Lung (tissue), 16 donors: ENCODE measurements around the gene ATXN7L2. TPM values are rescaled to one million over a fixed set of nuclear protein-coding genes. Genes with fewer than 3 reads are reported as not detected.

ENCODE experiments used
- ATAC-seq: fragments of 200-7000 bp; cut with Tn5 transposase; one replicate; pipeline ENCODE4 v1.9.1; 2020; ENCODE audit warnings: moderate number of reproducible peaks; ENCODE audit not compliant: insufficient read depth, low FRiP score
- DNase-seq, 3 donors: peaks; one replicate each; pipeline ENCODE4 v3.0.0-alpha.2; 2013 to 2017
- H3K27ac ChIP-seq, 2 donors: one replicate each; pipeline ENCODE4 v1.5.1; 2013; ENCODE audit warnings: mild to moderate bottlenecking in 2 of 2, moderate library complexity in 2 of 2, control low read depth in 1 of 2, inconsistent platforms in 1 of 2, low read depth in 1 of 2, low read length in 1 of 2
- H3K27me3 ChIP-seq, 3 donors: one replicate each; pipeline ENCODE4 v1.5.1; 2013; ENCODE audit warnings: low read length in 2 of 3; ENCODE audit not compliant: control insufficient read depth in 3 of 3, insufficient read depth in 3 of 3
- H3K36me3 ChIP-seq, 4 donors: one replicate each; pipeline ENCODE4 v1.5.1; 2013; ENCODE audit warnings: low read length in 4 of 4, mild to moderate bottlenecking in 1 of 4, moderate library complexity in 1 of 4; ENCODE audit not compliant: control insufficient read depth in 4 of 4, insufficient read depth in 4 of 4
- H3K4me1 ChIP-seq, 5 donors: one replicate each; pipeline ENCODE4 v1.5.1; 2013; ENCODE audit warnings: low read length in 5 of 5, mild to moderate bottlenecking in 2 of 5, moderate library complexity in 1 of 5; ENCODE audit not compliant: control insufficient read depth in 5 of 5, insufficient read depth in 5 of 5
- H3K4me3 ChIP-seq: one replicate; pipeline ENCODE4 v1.5.1; 2013; ENCODE audit warnings: mild to moderate bottlenecking, control low read depth, moderate library complexity
- H3K9ac ChIP-seq, 2 donors: one replicate each; pipeline ENCODE4 v1.5.1; 2013; ENCODE audit warnings: low read length in 2 of 2, control low read depth in 1 of 2; ENCODE audit not compliant: insufficient read depth in 1 of 2
- H3K9me3 ChIP-seq, 4 donors: one replicate each; pipeline ENCODE4 v1.5.1; 2013; ENCODE audit warnings: low read length in 3 of 4, mild to moderate bottlenecking in 1 of 4, moderate library complexity in 1 of 4; ENCODE audit not compliant: control insufficient read depth in 4 of 4, insufficient read depth in 3 of 4
- CTCF ChIP-seq: IDR thresholded peaks from 2 replicates; pipeline ENCODE4 v1.5.1; 2012; ENCODE audit warnings: mild to moderate bottlenecking; ENCODE audit errors: control extremely low read depth, extremely low read depth
- WGBS, 2 donors: extraction: QIAGEN DNeasy Blood & Tissue Kit; methylation state at CpG; one replicate each; pipeline ENCODE4 v1.1.7; 2013; 5-methylcytosine and 5-hydroxymethylcytosine counted together
- long read RNA-seq, 5 donors: transcript quantifications; one replicate each; lab custom pipeline, GENCODE V29; 2026
- polyA plus RNA-seq, 2 donors: library from polyadenylated mRNA; stranded (reverse); fragments of 200-250 nt; gene quantifications; one replicate each; pipeline ENCODE4 v1.2.1, GENCODE V29; 2013
- total RNA-seq, 2 donors: library from RNA; depleted of rRNA in 1 of 2; stranded (reverse); fragments of >200 nt in 1 of 2; gene quantifications; one replicate each; pipeline ENCODE4 v1.2.1, GENCODE V29; 2014 to 2021
- donor health status: control.
- donor health status: control.
- donor health status: Bipolar disorder and iron deficiency.
- donor health status: healthy.
- donor health status: DM: yes; HTN: yes; CAD: no.

Gene ATXN7L2
- total RNA-seq (1 to 10 TPM; 2.6 to 4.5 TPM), polyA plus RNA-seq (1 to 10 TPM; 4.2 to 6.0 TPM)
- long read RNA-seq, donor 1, transcript ATXN7L2-201 (4 exons, 1,715 nt) = major isoform, 5 of 5 reads
- long read RNA-seq, donor 1, partial matches to known transcripts = 0 of 5 reads
- long read RNA-seq, donor 1, other reads (novel, unspliced or antisense) = 0 of 5 reads
- long read RNA-seq, donor 2, partial matches to known transcripts = 0 of 2 reads
- long read RNA-seq, donor 2, other reads (novel, unspliced or antisense) = 0 of 2 reads
- long read RNA-seq, donor 3, partial matches to known transcripts = 0 of 1 reads
- long read RNA-seq, donor 3, other reads (novel, unspliced or antisense) = 0 of 1 reads
- long read RNA-seq, donor 4 = 0 reads
- long read RNA-seq, donor 5, partial matches to known transcripts = 0 of 2 reads
- long read RNA-seq, donor 5, other reads (novel, unspliced or antisense) = 0 of 2 reads

DNA sequence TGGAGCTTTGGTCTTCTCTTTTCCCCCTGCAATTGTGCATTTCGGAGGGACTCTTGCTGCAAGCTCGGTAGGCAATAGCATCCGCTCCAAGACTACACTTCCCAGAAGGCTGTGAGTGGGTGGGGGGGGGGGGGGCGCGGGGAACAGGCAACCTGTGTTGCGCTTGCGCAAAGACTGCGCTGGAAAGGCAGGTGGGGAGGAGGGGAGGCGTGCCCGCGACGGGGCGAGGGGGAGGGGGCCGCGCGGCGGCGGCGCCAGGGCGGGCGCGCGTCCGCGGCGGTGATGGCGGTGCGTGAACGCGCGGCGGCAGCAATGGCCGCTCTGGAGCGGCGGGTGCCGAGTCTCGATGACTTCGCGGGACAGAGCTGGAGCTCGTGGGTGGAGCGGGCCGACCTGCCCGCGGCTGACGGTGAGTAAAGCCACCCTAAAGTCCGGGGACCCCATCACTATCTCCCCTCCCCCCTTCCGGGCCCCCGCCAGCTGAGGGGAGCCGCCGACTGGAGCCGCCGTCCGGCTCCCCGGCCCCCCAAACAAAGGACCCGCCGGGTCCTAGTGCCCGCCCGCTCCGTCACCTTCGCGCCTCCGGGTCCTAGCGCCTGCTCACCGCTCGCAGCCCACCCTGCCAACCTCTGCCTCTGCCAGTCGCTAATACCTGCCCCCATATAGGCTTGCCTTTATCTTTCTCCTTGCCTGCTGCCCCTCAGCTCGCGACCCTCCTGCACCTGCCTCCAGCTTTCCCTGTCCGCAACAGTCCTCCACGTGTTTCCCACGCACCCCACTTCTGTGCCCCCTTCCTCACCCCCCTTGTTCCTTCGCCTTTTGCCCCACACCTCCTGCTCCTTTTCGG lies at the start of gene ATXN7L2:
ATXN7L2 (plus strand) TSS at position 234 of the 847 bp plus-strand sequence; CDS start at position 283, 49 bp downstream.
- Histone ChIP-seq H3K4me1 (peaks cover 0 to 23% (median 6%) of the 10 kb centered on the region in 5 donors), H3K4me3 (peak within 1 kb of the TSS; percentile 73), H3K9ac (peak within 1 kb of the TSS; percentile 46 to 78), H3K36me3 (peaks cover 0 to 10% (median 5%) of the 10 kb centered on the region in 4 donors), H3K9me3 (no peaks in the 10 kb centered on the region), H3K27me3 (peaks cover 0 to 12% (median 2%) of the 10 kb centered on the region in 3 donors), H3K27ac (peak within 1 kb of the TSS; percentile 91 to 94)
- TF ChIP-seq CTCF = no peak
- WGBS, 2 donors = 0 to 1% methylated on average over 58 to 73 of the region's 73 CpGs
- DNase-seq (peak; percentile 94 to 98 (median 97)), ATAC-seq (peak; percentile 97)

DNA sequence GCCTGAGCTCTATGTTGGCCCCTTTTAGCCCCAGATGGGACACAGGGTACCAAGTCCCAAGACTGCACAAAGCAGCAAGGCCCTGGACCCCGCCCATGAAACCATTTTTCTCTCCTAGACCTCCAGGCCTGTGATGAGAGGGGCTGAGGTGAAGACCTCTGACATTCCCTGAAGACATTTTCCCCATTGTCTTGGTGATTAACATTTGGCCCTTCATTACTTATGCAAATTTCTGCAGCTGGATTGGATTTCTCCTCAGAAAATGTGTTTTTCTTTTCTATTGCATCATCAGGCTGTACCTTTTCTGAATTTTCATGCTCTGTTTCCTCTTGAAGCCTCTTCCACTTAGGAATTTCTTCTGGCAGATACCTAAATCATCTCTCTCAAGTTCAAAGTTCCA lies 49.2 kb upstream of the ATXN7L2 start:
- no peaks in the 10 kb centered on the region for H3K36me3 ChIP-seq
- WGBS, 2 donors = 79 to 96% methylated on average over 1 of the region's 1 CpG
- ATAC-seq (no peak), DNase-seq (no peak)
- H3K27ac ChIP-seq = no peak overlapping the region
- H3K27me3 ChIP-seq = no peaks in the 10 kb centered on the region
- no peaks in the 10 kb centered on the region for H3K9me3 ChIP-seq
- H3K4me1 ChIP-seq = no peaks in the 10 kb centered on the region
- H3K9ac ChIP-seq = no peak overlapping the region
- TF ChIP-seq CTCF = no peak
- no peak overlapping the region for H3K4me3 ChIP-seq

- peak; percentile 47 for ATAC-seq
- H3K27ac ChIP-seq = no peak overlapping the region
- H3K36me3 ChIP-seq = no peaks in the 10 kb centered on the region
- WGBS, 2 donors = 70 to 86% methylated on average over 3 of the region's 3 CpGs
- H3K4me3 ChIP-seq = no peak overlapping the region
- H3K9me3 ChIP-seq = no peaks in the 10 kb centered on the region
- no peaks in the 10 kb centered on the region for H3K4me1 ChIP-seq
- TF ChIP-seq CTCF = no peak
- no peak for DNase-seq
- H3K9ac ChIP-seq = no peak overlapping the region
- peaks cover 0 to 16% (median 4%) of the 10 kb centered on the region in 3 donors for H3K27me3 ChIP-seq
These were observed 44.9 kb upstream of the ATXN7L2 start for GRCh38 chr1:109438798-109439297.
